Measurements from ENCODE around the gene TRIM74.
"Not testable (repeated sequence)": the region's sequence is repeated elsewhere in the genome, so short reads cannot be mapped to it uniquely, and the experiment has no call there.

The TRIM74 gene

DNA sequence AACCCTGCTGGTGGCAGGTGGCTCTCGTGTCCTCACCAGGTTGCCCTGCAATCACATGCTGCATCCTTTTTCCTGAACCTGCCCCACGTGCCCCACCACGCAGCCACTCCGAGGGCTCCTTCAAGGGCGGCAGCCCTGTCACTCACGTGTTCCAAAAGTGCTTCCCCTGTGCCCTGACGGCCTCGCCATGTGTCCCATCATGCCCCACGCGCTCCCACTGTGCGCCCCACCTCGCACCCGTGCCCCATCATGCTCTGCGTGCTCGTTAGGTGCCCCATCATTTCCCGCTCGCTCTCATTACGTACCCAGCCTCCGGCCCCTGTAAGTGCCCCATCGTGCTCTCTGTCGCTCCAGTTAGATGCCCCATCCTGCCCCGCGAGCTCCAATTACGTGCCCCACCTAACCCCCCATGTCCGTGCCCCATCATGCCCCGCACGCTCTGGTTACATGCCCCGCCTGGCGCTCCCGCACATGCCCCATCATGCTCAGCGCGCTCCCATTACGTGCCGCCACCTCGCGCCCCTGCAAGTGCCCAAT is at the start of gene TRIM74:
TSS of gene TRIM74 (minus strand) at position 487 of the 537 bp plus-strand sequence. CDS start 3,309 bp downstream, outside the sequence.
- ATAC-seq, result peak; percentile 6
- not testable (repeated sequence) for H3K27me3 Mint-ChIP-seq, H3K9me3 Mint-ChIP-seq, H3K4me3 Mint-ChIP-seq, H3K27ac Mint-ChIP-seq, H3K4me1 Mint-ChIP-seq
- peak in 1 of 2 donors; percentile 8 for DNase-seq

DNA sequence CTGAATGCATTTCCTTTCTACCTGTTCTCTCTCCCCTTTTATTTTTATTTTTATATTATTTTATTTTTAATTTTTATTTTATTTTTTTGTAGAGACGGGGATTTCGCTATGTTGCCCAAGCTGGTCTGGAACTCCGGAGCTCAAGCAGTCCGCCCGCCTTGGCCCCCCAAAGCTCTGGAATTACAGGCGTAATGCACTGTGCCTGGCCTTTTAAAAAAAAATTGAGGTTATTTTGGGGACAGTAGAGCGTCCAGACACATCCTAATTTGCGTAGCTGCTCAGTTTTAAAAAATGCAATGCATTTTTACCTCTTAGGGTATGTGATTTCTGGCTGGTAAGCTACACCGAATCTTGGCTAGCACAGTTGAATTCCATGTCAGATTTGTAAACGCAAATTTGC is 37.2 kb upstream of the TRIM74 start:
- H3K27me3 Mint-ChIP-seq, H3K27ac Mint-ChIP-seq, ATAC-seq, H3K9me3 Mint-ChIP-seq: not testable (repeated sequence)
- Mint-ChIP-seq H3K4me1 (peaks cover 12% of the 10 kb centered on the region), H3K4me3 (peak overlapping the region; percentile 44)
- DNase-seq, result peak in 1 of 2 donors; percentile 14

DNA sequence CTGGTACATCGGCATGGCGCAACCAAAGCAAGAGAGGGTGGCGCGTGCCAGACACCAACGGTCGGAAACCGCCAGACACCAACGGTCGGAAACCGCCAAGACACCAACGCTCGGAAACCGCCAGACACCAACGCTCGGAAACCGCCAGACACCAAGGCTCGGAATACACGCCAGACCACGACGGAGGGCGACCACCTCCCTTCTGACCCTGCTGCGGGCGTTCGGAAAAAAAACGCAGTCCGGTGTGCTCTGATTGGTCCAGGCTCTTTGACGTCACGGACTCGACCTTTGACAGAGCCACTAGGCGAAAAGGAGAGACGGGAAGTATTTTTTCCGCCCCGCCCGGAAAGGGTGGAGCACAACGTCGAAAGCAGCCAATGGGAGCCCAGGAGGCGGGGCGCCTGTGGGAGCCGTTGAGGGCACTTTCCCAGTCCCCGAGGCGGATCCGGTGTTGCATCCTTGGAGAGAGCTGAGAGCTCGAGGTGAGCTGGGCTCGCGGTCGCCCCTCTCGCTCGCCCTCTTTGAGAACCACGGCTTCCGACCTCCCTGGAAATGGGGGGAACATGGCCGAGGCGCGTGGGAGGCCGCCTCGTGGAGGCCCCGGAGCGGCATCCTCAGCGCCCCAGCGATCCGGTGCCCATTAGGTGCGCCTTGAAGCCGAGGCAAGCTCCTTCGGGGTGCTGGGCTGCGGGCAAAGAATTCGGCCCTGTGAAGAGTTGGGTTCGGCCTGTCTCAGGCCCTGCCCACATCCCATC is 36.6 kb upstream of the TRIM74 start:
- H3K27me3 Mint-ChIP-seq, H3K9me3 Mint-ChIP-seq: not testable (repeated sequence)
- Mint-ChIP-seq H3K4me3 (peak overlapping the region; percentile 92 to 94), H3K27ac (peak overlapping the region; percentile 99 to 100), H3K4me1 (peaks cover 12% of the 10 kb centered on the region)
- DNase-seq, result peak; percentile 93 to 98
- ATAC-seq, result peak; percentile 93

DNA sequence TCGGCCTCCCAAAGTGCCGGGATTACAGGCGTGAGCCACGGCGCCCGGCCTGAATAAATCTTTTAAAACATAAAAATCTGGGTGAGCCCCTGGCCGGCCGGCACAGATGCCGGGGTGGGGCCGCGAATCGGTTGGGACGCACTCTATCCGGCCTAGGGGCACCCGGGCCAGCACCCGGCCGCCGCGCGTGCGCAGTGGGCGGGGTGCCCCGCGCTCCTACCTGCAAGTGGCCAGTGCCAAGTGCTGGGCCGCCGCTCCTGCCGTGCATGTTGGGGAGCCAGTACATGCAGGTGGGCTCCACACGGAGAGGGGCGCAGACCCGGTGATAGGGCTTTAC is 36.1 kb upstream of the TRIM74 start:
- not testable (repeated sequence) for H3K9me3 Mint-ChIP-seq, DNase-seq, H3K27me3 Mint-ChIP-seq
- peaks cover 12% of the 10 kb centered on the region for H3K4me1 Mint-ChIP-seq
- peak overlapping the region; percentile 92 to 94 for H3K4me3 Mint-ChIP-seq
- ATAC-seq, result peak; percentile 87
- H3K27ac Mint-ChIP-seq, result peak overlapping the region; percentile 99 to 100

DNA sequence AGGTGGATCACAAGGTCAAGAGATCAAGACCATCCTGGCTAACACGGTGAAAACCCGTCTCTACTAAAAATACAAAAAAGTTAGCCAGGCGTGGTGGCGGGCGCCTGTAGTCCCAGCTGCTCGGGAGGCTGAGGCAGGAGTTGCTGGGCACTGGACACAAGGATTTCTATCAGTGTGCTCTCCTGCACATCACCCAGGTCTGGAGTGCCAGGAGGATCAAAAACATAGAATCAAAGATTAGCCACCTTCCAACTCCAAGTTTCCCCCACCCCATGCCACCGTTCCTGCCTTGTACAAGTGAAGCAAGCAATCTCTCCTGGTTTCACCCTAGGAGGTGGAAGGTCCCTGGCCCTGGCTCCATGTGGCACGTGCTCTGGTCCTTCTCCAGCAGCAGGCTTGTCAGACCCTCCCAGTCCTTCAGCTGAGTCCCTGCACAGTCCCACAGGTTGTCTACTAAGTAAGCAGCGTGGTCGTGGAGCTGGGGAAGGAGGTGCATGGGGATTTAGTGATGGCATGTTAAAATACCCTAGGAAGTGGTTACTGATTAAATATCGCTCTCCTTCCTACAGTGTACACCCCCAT is 28.7 kb upstream of the TRIM74 start:
- H3K27ac Mint-ChIP-seq, H3K4me1 Mint-ChIP-seq, ATAC-seq, H3K4me3 Mint-ChIP-seq, H3K27me3 Mint-ChIP-seq, H3K9me3 Mint-ChIP-seq, DNase-seq: not testable (repeated sequence)

DNA sequence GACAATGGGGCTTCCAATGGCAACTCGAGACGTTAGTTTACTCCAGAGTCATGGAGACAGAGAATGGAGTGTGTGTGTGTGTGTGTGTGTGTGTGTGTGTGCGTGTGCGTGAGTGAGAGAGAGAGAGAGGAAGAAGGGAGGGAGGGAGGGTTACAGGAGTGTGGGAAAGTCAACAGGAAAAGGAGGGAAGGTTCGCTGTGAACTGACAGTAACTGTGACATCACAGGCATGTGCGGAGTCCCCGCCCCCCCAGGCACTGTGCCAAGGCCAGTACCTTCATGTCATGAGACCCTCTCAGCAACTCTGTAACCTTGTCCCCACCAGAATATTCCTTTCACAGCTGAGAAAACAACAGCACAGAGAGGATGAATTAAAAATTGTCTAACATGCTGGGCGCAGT is 28.2 kb upstream of the TRIM74 start:
- not testable (repeated sequence) for H3K4me3 Mint-ChIP-seq, H3K27me3 Mint-ChIP-seq, ATAC-seq, DNase-seq, H3K9me3 Mint-ChIP-seq, H3K4me1 Mint-ChIP-seq
- H3K27ac Mint-ChIP-seq, result peak overlapping the region in 1 of 2 donors; percentile 57

DNA sequence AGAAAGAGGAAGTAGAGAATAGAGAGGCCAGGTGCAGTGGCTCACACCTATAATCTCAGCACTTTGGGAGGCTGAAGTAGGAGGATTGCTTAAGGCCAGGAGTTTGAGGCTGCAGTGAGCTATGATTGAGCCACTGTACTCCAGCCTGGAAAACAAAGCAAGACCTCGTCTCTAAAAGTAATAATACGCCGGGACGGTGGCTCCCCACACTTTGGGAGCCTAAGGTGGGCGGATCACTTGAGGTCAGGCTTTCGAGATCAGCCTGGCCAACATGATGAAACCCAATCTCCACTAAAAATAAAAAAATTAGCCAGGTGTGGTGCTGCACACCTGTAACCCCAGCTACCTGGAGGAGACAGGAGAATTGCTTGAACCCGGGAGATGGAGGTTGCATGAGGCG is 26.2 kb upstream of the TRIM74 start:
- ATAC-seq, result not testable (repeated sequence)

DNA sequence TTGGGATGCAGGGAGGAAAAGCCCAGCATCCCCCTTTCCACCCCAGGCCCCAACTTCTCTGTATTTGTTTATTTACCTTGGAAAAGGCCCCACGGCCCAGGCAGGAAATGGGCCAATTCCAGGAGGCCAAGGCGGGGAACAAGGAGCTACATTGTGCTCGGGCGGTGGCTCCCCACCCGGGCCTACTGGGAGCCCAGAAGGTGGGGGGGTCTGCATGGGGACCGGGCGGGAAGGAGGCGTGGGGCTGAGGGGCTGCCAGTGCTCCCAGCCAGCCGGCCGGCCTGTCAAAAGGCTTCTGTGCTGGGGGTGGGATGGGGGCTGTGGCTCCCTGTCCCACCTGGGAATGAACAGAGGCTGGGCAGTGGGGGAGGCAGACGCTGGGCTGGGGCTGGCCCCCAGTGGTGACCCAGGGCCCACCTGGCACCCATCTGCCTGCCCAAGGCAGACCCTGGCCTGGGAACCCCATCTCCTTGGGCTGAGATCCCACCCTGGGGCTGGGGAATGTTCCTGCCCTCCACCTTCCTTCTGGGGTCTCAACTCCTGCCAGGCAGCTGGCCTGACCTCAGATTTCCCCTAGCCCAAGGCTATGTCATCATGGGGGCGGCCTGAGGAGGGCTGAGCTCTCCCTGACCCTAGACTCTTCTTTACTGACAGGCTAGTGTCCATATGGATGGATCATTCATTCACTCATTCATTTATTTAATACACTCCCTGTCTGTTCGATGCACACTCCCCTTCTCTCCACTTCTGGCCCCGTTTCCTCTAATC is 21.1 kb upstream of the TRIM74 start:
- H3K4me1 Mint-ChIP-seq, H3K27ac Mint-ChIP-seq, H3K27me3 Mint-ChIP-seq, H3K9me3 Mint-ChIP-seq, H3K4me3 Mint-ChIP-seq: not testable (repeated sequence)
- ATAC-seq, result peak; percentile 75
- DNase-seq, result peak in 1 of 2 donors; percentile 8

More for the DNA sequence above, 26.2 kb upstream of the TRIM74 start:
- H3K27me3 Mint-ChIP-seq, H3K9me3 Mint-ChIP-seq, H3K27ac Mint-ChIP-seq, H3K4me3 Mint-ChIP-seq, DNase-seq, H3K4me1 Mint-ChIP-seq: not testable (repeated sequence)

DNA sequence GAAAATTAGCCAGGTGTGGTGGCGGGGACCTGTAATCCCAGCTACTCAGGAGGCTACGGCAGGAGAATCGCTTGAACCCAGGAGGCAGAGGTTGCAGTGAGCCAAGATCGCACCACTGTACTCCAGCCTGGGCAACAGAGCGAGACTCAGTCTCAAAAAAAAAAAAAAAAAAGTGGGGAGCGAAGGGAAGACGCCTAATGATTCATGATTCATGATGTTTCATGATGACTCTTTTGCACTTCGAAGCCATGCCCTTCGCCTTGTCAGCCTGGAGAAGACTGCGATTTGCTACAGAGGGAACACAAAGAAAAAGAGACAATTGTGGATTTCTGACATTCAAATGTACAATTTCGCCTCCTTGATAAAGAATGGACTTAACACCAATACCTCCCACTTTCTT is 12.8 kb upstream of the TRIM74 start:
- ATAC-seq, H3K4me1 Mint-ChIP-seq, DNase-seq, H3K27me3 Mint-ChIP-seq, H3K4me3 Mint-ChIP-seq, H3K27ac Mint-ChIP-seq, H3K9me3 Mint-ChIP-seq: not testable (repeated sequence)

DNA sequence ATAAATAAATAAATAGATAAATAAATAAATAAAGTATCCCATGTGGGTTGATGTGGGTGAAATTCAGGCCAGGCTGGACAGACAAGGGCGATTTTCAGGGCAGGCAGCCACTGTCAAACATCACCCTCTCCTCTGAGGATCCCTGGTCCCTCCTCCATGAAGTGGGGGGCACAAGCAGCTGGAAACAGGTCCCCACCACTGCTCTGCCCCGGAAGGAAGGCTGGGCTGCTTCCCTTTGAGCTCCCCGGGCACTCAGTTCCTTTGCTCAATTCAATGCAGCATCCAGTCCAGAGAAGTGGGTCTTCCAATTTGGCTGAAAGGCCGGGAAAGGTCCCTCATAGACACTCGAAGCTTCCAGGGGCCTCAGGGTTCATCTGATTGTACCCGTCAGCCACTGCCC is 11.1 kb upstream of the TRIM74 start:
- H3K4me1 Mint-ChIP-seq, H3K27ac Mint-ChIP-seq, H3K4me3 Mint-ChIP-seq, ATAC-seq, DNase-seq, H3K9me3 Mint-ChIP-seq, H3K27me3 Mint-ChIP-seq: not testable (repeated sequence)

DNA sequence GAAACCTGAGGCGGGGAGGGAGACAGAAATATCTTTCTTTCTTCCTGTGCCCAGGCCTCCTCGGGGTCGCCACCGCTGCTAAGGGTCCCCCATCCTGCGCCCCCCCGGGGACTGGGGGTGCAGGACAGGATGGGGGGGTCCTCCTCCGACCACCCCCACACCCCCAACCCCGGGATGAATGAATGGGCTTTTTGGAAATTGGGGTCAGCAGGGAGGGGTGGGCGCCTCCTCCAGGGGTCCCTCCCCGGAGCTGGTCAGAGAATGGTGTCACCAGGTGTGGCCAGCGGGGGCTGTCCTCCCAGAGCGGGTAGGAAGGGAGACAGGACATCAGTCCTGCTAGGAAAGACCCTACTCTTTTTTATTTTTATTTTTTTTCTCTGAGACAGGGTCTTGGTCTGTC is 7.2 kb upstream of the TRIM74 start:
- not testable (repeated sequence) for H3K27me3 Mint-ChIP-seq, H3K9me3 Mint-ChIP-seq, H3K27ac Mint-ChIP-seq, H3K4me1 Mint-ChIP-seq, H3K4me3 Mint-ChIP-seq, DNase-seq
- peak; percentile 57 for ATAC-seq

DNA sequence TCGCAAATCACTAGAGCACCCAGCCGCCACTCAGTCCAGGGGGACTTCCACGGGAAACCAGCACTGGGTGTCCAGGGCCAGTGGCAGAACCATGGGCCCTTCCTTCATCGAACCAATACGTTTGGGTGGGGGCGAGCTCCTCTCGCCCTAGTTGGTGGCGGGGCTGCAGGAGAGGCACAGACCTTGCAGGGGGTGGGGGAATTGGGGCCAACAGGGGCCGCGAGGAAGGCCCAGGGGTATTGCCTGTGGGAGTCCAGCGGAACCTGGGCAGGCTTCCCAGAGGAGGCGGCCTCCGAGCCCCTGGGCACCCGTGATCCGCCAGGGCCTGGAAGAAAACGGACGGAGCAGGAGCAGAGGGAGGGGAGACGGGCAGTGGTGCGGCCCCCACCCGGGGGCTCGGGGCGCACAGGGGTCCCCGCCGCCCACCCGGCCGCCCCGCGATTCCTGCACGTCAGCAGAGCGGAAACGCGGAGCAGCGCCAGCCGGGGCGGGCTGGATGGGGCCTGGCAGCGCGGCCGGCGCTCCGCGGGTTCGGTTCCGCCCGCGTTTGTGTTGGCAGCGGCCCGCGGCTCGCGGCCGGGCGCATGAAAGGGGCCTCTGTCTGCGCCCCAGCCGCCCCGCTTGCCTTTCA is 6.5 kb upstream of the TRIM74 start:
- DNase-seq, H3K27me3 Mint-ChIP-seq, H3K27ac Mint-ChIP-seq, H3K4me1 Mint-ChIP-seq, H3K4me3 Mint-ChIP-seq, H3K9me3 Mint-ChIP-seq: not testable (repeated sequence)
- peak; percentile 52 for ATAC-seq

DNA sequence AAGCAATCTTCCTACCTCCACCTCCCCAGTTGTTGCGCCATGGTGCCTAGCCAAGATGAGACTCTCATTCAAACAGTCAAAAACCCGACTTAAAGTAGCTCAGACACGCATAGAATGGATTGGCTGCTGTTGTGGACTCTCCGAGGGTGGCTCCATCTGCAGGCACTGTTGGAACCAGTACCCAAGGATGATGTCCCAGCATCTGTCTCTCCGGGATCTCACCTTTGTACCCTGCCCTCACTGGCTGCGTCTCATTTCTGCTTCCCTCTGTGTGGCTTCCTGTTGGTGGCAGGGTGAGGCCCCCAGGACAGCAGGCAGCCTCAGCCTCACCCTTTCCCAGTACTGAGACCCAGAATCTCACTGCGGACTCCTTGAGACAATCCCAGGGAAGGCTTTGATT is 5.5 kb upstream of the TRIM74 start:
- H3K4me3 Mint-ChIP-seq, H3K27me3 Mint-ChIP-seq, ATAC-seq, H3K4me1 Mint-ChIP-seq, H3K27ac Mint-ChIP-seq, DNase-seq, H3K9me3 Mint-ChIP-seq: not testable (repeated sequence)

DNA sequence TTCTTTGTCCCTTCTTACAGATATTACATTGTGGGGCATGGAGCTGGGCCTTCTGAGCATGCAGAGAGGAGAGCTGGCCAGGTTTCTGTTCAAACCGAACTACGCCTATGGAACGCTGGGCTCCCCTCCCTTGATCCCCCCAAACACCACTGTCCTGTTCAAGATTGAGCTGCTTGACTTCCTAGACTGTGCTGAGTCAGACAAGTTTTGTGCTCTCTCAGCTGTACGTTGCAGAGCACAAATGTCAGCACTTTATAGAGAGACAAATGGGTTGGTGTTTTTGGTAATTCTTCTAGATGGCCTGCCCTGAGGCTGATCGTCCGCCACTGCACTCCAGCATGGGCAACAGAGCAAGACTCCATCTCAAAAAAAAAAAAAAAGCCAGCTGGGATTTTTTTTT is 2.2 kb upstream of the TRIM74 start:
- DNase-seq, H3K9me3 Mint-ChIP-seq, H3K27ac Mint-ChIP-seq, H3K27me3 Mint-ChIP-seq, ATAC-seq, H3K4me3 Mint-ChIP-seq, H3K4me1 Mint-ChIP-seq: not testable (repeated sequence)

DNA sequence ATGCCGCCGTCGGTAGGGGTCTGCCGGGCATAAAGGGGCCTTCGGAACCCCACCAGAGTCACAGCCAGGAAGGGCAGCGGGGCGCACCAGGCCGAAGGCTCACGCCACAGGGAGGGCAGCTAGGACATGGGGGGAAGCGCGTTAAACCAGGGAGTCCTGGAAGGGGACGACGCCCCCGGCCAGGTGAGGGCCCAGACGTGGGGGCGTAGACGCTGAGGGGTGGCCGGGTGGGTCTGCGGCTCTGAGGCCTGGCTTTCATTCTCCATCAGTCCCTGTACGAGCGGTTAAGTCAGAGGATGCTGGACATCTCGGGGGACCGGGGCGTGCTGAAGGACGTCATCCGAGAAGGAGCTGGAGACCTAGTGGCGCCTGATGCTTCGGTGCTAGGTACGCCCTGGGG is 422 bp upstream of the TRIM74 start:
- H3K4me1 Mint-ChIP-seq, H3K27ac Mint-ChIP-seq, H3K9me3 Mint-ChIP-seq, DNase-seq, H3K27me3 Mint-ChIP-seq, H3K4me3 Mint-ChIP-seq: not testable (repeated sequence)
- peak; percentile 7 for ATAC-seq
